K562 (cell line): ENCODE results near the gene NDUFS8. TPM values are rescaled to one million over a fixed set of nuclear protein-coding genes. Genes with fewer than 3 reads are reported as not detected.

ENCODE experiments used
- BCL6 ChIP-seq: fragments of 250-450 bp; sonication (Bioruptor Pico); IDR thresholded peaks from 2 replicates; pipeline ENCODE4 v1.4.0; 2020
- DPF2 ChIP-seq: fragments of 450-650 bp; IDR thresholded peaks from 2 replicates; pipeline ENCODE4 v1.6.1; 2016
- EHMT2 ChIP-seq: fragments of 450-650 bp; IDR thresholded peaks from 2 replicates; pipeline ENCODE4 v1.6.1; 2018; ENCODE audit warnings: antibody characterized with exemption
- ELF1 ChIP-seq: fragments of 200-800 bp; sonication (Bioruptor generic); IDR thresholded peaks from 2 replicates; pipeline ENCODE4 v1.6.1; 2016; ENCODE audit warnings: missing genetic modification characterization, missing compliant biosample characterization
- FOSL1 ChIP-seq: fragments of 200-800 bp; sonication (Bioruptor generic); conservative IDR thresholded peaks from 2 replicates; pipeline ENCODE4 v1.6.1; 2016; ENCODE audit warnings: missing genetic modification characterization, missing compliant biosample characterization
- HNRNPK ChIP-seq: fragments of 200-400 bp; formaldehyde crosslinking; IDR thresholded peaks from one replicate; pipeline ENCODE4 v1.6.1; 2018; ENCODE audit warnings: mild to moderate bottlenecking, low read depth, low read length; ENCODE audit not compliant: poor library complexity, severe bottlenecking
- KDM2B ChIP-seq: fragments of 250-450 bp; sonication (Bioruptor Pico); IDR thresholded peaks from 2 replicates; pipeline ENCODE4 v1.8.0; 2021; ENCODE audit warnings: mild to moderate bottlenecking, moderate library complexity
- KLF16 ChIP-seq: IDR thresholded peaks from 2 replicates; pipeline ENCODE4 v1.6.1; 2016; ENCODE audit warnings: antibody characterized with exemption
- MYNN ChIP-seq, 2 experiments: sonication (generic); formaldehyde crosslinking in 1 of 2; IDR thresholded peaks; 2 replicates each; pipeline versions ENCODE4 v1.5.0 to v1.6.1; 2016 to 2020; ENCODE audit warnings: antibody characterized with exemption in 1 of 2, missing genetic modification reagents in 1 of 2
- NFE2 ChIP-seq: IDR thresholded peaks from 2 replicates; pipeline ENCODE4 v1.6.1; 2014; ENCODE audit warnings: antibody characterized with exemption, low read depth
- SAFB2 ChIP-seq: fragments of 200-400 bp; formaldehyde crosslinking; IDR thresholded peaks from 2 replicates; pipeline ENCODE4 v1.6.1; 2018; ENCODE audit warnings: borderline replicate concordance, low read length, low read depth, moderate library complexity; ENCODE audit not compliant: severe bottlenecking
- TAL1 ChIP-seq: fragments of 450-650 bp; IDR thresholded peaks from 2 replicates; pipeline ENCODE4 v1.6.1; 2016; ENCODE audit warnings: mild to moderate bottlenecking
- TARDBP ChIP-seq: fragments of 450-650 bp; IDR thresholded peaks from 2 replicates; pipeline ENCODE4 v1.6.1; 2016
- ZKSCAN3 ChIP-seq: fragments of 250-450 bp; sonication (Bioruptor Pico); IDR thresholded peaks from 2 replicates; pipeline ENCODE4 v1.4.0; 2020
- ZNF644 ChIP-seq: fragments of 200-800 bp; sonication (Bioruptor generic); IDR thresholded peaks from 2 replicates; pipeline ENCODE4 v1.6.1; 2016; ENCODE audit warnings: low read depth, missing genetic modification characterization, missing compliant biosample characterization
- ZSCAN29 ChIP-seq: fragments of 450-650 bp; IDR thresholded peaks from 2 replicates; pipeline ENCODE4 v1.6.1; 2017
- polyA plus RNA-seq, 8 experiments: library from polyadenylated mRNA; depleted of rRNA in 4 of 8; stranded (reverse) in 5 of 8; unstranded in 3 of 8; fragments of >200 nt; fragmentation: Nextera tagmentation in 2 of 8; fragmentation: Illumina TruSeq in 1 of 8; extraction: Ambion mirVana in 2 of 8; extraction: Trizol in 1 of 8; gene quantifications; 2 replicates each; pipeline versions ENCODE4 v1.2.1 to v1.2.3, GENCODE V29; 2011 to 2014; ENCODE audit warnings: inconsistent platforms in 1 of 8, missing spikeins in 1 of 8
- total RNA-seq, 7 experiments: library from RNA; depleted of rRNA in 6 of 7; stranded (reverse); fragments of >200 nt in 6 of 7; fragmentation: Illumina TruSeq in 2 of 7; extraction: Trizol in 2 of 7; gene quantifications; 2 replicates each; pipeline versions ENCODE4 v1.2.1 to v1.2.3, GENCODE V29; 2011 to 2021; ENCODE audit warnings: low replicate concordance in 1 of 7
- TF ChIP-seq, protein P1 (sequence below): fragments of 250-450 bp; sonication (Bioruptor Pico); IDR thresholded peaks from 2 replicates; pipeline ENCODE4 v1.5.0; 2021; ENCODE audit warnings: mild to moderate bottlenecking, moderate library complexity
- TF ChIP-seq, protein P2 (sequence below), 3 experiments: fragments of 200-800 bp in 1 of 3; sonication (Bioruptor generic) in 1 of 3; sonication (generic) in 1 of 3; formaldehyde crosslinking in 1 of 3; IDR thresholded peaks; 2 replicates each; pipeline versions ENCODE4 v1.6.1 to v1.8.0; 2016 to 2022; ENCODE audit warnings: mild to moderate bottlenecking in 2 of 3, missing compliant biosample characterization in 2 of 3, missing genetic modification characterization in 2 of 3, missing genetic modification reagents in 1 of 3
- TF ChIP-seq, protein P3 (sequence below): IDR thresholded peaks from 2 replicates; pipeline ENCODE4 v1.6.1; 2011; ENCODE audit warnings: borderline replicate concordance, low read depth, mild to moderate bottlenecking, moderate library complexity, low read length; ENCODE audit not compliant: insufficient read depth, poor library complexity, severe bottlenecking
- TF ChIP-seq, protein P4 (sequence below): sonication (generic); formaldehyde crosslinking; IDR thresholded peaks from 2 replicates; pipeline ENCODE4 v1.4.0; 2020; ENCODE audit warnings: mild to moderate bottlenecking, missing genetic modification reagents

The NDUFS8 gene
- total and polyA plus RNA-seq, 9 of the 15 experiments (the other 6 are each of a cell fraction or from before 2014, with no cell fraction given): 36.5 to 351 (median 101) TPM

DNA sequence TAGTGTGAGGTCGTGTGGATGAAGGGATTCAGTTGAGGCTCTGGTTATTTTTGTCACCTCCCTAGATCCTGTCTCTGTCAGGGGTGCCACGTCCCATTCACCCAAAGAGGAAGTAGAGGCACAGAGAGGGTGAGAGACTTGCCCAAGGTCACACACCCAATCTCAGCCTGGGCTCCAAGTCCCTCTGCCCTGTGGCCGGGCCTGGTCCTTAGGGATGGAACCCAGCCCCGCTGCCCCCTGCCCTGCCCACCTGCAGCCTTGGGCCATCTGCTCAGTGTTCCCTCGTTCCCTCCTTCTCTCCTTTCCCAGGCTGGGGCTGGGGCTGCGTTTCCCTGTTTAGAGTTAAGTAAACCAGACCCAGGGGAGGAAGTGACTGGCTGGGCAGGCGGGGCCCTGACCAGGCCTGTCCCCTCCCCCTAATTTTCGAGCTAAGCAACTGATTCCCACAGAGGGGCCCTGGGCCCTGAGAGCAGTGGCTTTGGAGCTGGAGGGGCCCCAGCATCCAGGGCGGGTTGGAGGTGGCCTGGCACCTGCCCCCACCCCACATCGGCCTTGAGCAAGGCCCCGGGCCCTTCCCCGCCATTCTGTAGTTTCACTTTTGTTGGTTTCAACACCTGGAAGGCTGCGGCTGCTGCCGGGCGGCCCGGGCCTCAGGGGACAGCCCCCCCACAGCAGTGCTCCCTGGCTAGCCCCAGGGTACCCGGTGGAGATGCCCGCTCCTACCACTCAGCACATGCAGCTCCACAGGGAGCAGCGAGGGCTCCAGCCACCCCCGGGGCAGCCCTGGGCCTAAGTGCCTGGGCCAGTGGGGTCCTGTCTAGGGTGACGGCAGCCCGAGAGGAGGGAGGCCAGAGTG is 9.8 kb downstream of the NDUFS8 start (continued):
- TF ChIP-seq FOSL1 (tag) (no peak), ZNF644 (tag) (no peak), ZKSCAN3 (no peak), TARDBP (no peak), NFE2 (no peak), EHMT2 (no peak), SAFB2 (no peak), ZSCAN29 (no peak), BCL6 (CRISPR knock-in tag) (no peak), ELF1 (no peak), MYNN (IDR thresholded peaks at IDR 0.05) (0 out of 2 replicates have a peak, but pooled peaks have one; percentile 36), MYNN (CRISPR knock-in tag; IDR thresholded peaks at IDR 0.05) (no peak), TAL1 (no peak), KLF16 (no peak), DPF2 (0 out of 2 replicates have a peak, but pooled peaks have one; percentile 26), KDM2B (CRISPR knock-in tag) (no peak), HNRNPK (no peak)
- TF ChIP-seq, protein P1, sequence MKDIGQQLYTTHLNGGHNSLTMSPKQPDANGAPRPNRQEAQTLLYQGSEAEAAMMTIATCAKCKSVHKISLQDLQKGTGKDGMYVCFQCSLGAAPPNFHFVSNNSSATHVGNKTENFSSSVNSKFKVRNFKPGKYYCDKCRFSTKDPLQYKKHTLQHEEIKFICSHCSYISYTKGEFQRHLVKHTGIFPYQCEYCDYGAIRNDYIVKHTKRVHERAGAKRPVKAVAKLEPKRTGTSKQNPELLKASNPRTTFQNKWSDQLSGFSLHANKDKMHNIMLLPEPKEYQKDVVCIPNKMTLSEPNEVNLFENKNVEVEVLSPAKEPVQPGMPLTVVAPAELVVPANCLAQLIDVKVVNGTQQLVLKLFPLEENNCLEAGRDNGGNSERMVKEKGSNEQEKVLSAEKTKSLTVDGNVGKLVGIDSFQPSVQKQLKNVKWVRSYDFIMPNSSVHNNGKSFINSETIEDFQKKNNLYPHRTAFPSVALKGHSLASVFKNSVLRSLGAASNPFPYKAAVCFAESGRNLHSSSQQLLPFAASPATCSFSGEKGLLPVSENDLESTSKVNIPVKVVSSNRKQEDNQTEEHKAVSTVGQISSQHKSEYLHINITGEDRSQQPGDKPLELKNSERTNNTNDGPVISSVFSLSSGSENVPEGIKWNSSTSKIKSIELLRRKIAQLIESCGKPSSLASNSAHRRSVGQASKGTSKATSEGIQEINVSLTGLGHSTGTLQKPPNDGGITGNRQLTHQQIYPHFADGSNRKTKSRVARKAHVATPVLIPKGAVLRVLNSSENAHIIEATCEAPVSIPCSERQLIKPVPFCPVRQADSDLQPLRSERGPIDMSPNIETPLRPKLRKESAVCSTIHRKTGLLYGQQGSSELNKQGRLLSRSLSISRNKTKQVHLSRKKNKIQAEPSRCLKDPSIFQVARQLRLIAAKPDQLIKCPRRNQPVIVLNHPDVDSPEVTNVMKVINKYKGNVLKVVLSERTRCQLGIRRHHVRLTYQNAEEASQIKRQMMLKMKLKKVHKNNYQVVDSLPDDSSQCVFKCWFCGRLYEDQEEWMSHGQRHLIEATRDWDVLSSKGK (CRISPR knock-in tag): no peak
- TF ChIP-seq, protein P2, sequence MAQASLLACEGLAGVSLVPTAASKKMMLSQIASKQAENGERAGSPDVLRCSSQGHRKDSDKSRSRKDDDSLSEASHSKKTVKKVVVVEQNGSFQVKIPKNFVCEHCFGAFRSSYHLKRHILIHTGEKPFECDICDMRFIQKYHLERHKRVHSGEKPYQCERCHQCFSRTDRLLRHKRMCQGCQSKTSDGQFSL (CRISPR knock-in tag; IDR thresholded peaks at IDR 0.05): peak; percentile 87
- TF ChIP-seq, protein P2 (tag; IDR thresholded peaks at IDR 0.05): peak in 1 of 2 experiments; percentile 82; a peak in 2 of 4 replicates
- TF ChIP-seq, protein P3, sequence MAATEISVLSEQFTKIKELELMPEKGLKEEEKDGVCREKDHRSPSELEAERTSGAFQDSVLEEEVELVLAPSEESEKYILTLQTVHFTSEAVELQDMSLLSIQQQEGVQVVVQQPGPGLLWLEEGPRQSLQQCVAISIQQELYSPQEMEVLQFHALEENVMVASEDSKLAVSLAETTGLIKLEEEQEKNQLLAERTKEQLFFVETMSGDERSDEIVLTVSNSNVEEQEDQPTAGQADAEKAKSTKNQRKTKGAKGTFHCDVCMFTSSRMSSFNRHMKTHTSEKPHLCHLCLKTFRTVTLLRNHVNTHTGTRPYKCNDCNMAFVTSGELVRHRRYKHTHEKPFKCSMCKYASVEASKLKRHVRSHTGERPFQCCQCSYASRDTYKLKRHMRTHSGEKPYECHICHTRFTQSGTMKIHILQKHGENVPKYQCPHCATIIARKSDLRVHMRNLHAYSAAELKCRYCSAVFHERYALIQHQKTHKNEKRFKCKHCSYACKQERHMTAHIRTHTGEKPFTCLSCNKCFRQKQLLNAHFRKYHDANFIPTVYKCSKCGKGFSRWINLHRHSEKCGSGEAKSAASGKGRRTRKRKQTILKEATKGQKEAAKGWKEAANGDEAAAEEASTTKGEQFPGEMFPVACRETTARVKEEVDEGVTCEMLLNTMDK: no peak
- TF ChIP-seq, protein P4, sequence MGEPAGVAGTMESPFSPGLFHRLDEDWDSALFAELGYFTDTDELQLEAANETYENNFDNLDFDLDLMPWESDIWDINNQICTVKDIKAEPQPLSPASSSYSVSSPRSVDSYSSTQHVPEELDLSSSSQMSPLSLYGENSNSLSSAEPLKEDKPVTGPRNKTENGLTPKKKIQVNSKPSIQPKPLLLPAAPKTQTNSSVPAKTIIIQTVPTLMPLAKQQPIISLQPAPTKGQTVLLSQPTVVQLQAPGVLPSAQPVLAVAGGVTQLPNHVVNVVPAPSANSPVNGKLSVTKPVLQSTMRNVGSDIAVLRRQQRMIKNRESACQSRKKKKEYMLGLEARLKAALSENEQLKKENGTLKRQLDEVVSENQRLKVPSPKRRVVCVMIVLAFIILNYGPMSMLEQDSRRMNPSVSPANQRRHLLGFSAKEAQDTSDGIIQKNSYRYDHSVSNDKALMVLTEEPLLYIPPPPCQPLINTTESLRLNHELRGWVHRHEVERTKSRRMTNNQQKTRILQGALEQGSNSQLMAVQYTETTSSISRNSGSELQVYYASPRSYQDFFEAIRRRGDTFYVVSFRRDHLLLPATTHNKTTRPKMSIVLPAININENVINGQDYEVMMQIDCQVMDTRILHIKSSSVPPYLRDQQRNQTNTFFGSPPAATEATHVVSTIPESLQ: no peak
